ENCODE data around the gene ORAI3.

ORAI3 gene

DNA sequence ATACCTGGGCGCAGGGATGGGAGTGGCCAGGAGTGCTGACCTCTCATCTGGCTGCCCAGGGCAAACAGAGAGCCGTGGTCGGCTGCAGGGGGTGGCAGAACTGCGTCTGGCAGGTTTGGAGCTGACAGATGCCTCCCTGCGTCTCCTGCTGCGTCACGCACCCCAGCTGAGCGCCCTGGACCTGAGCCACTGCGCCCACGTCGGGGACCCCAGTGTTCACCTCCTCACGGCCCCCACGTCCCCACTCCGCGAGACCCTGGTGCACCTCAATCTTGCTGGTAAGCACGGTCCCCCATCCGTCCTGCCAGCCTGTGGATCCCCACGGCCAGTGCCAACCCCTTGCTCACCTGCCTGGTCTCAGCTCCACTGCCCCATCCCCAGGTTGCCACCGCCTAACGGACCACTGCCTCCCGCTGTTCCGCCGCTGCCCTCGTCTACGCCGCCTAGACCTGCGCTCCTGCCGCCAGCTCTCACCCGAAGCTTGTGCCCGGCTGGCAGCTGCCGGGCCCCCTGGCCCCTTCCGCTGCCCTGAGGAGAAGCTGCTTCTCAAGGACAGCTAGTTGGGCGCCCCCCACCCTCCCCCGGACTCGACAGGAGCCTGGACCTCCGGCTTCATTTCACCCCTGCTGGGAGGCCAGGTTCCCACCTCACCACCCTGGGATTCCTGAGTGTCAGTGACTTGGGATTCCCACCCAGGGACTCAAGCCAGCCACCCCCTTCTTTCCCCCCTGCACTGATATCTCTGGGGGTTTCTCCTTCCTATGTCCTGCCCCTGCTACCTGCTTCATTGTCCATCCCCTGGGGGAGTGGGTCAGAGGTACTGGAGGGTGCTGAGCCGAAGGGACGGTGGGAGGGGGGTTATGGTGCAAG is 2.0 kb upstream of the ORAI3 start:
- H3K36me3 ChIP-seq (ENCODE audit: insufficient read depth, low read length) = peaks cover 28% of the 10 kb centered on the region
- H2AFZ ChIP-seq (ENCODE audit: low read depth, low read length) = no peak overlapping the region
- peaks cover 36% of the 10 kb centered on the region for H3K4me1 ChIP-seq (ENCODE audit: insufficient read depth, low read length)
- H3K27me3 ChIP-seq (ENCODE audit: insufficient read depth, low read length) = no peaks in the 10 kb centered on the region
- H3K4me3 ChIP-seq (ENCODE audit: low read length) = no peak overlapping the region
- H3K9me3 ChIP-seq (ENCODE audit: low read length) = peaks cover 2% of the 10 kb centered on the region

DNA sequence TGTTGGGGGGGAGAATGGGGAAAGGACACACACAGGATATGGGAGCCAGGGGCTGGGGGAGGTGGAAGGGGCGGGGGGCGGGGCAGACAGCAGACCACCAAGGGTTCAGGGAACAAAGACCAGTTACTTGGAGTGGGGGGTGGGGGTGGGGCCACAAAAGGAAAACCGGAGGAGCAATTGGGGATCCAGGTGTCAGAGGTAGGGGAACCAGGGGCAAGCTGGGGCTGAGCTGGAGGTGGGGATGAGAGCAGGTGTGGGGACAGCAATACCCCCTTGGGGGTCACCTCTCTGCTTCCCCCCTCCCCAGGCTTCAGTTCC is 1.4 kb upstream of the ORAI3 start:
- peak overlapping the region; percentile 74 for H3K4me3 ChIP-seq (ENCODE audit: low read length)

DNA sequence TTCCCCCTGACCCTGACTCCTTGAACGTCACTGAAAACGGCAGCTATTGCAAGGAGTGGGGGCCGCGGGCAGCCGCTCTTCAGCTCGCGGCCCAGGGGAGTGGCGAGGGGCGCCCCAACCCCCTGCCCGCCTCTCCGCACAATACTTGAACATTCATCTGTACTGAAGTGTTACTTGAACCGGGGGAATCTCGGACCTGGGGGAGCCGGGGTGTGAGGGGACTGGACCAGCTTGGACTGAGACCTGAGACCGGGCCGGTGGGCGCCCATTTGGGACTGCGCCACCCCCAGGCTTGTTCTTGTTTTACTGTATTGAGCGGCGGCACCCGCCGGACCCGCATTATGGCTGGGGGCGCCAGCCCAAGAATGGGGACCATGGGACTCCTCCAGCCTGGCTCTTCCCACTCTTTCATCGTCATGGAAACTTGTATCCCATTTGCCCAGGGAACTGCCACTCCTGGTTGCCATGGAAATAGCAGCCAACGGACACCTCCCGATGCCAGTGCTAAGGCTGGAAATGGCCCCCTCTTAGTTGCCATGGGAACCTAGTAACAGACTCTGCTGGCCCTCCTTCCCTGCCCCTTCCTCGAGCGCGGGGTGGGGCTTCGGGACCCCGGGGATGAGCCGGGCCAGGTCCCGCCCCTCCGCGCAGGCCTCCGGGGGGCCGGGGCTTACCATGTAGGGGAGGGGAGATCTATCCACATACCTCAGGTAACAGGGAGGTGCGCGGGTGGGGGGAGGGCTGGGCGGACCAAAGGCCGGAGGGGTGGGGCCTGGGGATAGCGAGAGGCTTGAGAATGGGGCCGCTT is 805 bp upstream of the ORAI3 start:
- H3K4me3 ChIP-seq (ENCODE audit: low read length) = peak overlapping the region; percentile 74
- peaks cover 19% of the 10 kb centered on the region for H3K36me3 ChIP-seq (ENCODE audit: insufficient read depth, low read length)
- peaks cover 2% of the 10 kb centered on the region for H3K9me3 ChIP-seq (ENCODE audit: low read length)

More for the DNA sequence above, 1.4 kb upstream of the ORAI3 start:
- no peaks in the 10 kb centered on the region for H3K27me3 ChIP-seq (ENCODE audit: insufficient read depth, low read length)
- peak overlapping the region; percentile 41 for H2AFZ ChIP-seq (ENCODE audit: low read depth, low read length)
- peaks cover 2% of the 10 kb centered on the region for H3K9me3 ChIP-seq (ENCODE audit: low read length)
- H3K36me3 ChIP-seq (ENCODE audit: insufficient read depth, low read length) = peaks cover 23% of the 10 kb centered on the region
- peaks cover 31% of the 10 kb centered on the region for H3K4me1 ChIP-seq (ENCODE audit: insufficient read depth, low read length)

DNA sequence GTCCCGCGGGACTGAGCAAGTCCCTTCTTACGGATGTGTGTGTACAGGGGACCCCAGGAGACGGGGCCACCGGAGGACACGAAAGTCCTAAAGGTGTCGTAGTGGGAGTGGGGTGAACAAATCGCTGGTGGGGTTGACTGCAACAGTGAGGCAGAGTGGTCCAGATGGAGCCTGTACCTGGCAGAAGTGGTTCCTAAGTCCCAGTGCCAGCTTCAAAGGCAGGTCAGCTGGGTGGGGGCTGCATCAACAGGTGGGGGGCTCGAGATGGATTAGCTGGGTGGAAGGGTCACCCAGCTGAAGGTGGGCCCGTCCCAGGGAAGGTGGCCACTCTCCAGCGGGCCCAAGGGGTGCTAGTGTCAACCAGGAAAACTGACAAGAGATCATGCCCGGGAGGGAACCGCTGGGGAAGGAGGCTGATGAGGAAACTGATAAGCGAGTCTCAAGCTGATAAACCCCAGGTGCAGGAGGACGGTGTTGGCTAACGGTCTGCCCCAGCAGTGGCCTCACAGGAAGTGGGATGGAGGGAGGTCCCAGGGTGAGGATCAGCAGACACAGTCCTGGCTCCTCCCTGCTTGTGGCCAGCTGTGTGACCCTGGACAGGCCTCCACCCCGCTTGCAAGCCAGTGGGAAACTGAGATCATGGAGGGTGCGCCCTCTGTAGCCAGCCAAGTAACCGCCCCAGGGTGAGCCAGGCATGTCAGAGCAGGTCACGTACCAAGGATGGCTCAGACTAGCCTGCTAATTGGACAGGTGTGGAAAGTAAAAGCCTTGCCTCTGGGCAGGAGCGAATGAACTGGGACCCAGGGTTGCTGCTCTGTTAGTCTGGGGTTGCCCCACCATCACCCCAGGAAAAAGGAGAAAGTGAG is 1.0 kb downstream of the ORAI3 start:
- no peaks in the 10 kb centered on the region for H3K27me3 ChIP-seq (ENCODE audit: insufficient read depth, low read length)
- no peaks in the 10 kb centered on the region for H3K9me3 ChIP-seq (ENCODE audit: low read length)
- peaks cover 31% of the 10 kb centered on the region for H3K4me1 ChIP-seq (ENCODE audit: insufficient read depth, low read length)
- H3K36me3 ChIP-seq (ENCODE audit: insufficient read depth, low read length) = peaks cover 6% of the 10 kb centered on the region
- H3K4me3 ChIP-seq (ENCODE audit: low read length) = peak overlapping the region; percentile 74
- no peak overlapping the region for H2AFZ ChIP-seq (ENCODE audit: low read depth, low read length)

More for the DNA sequence above, 805 bp upstream of the ORAI3 start:
- Histone ChIP-seq H3K27me3 (ENCODE audit: insufficient read depth, low read length) (no peaks in the 10 kb centered on the region), H3K4me1 (ENCODE audit: insufficient read depth, low read length) (peaks cover 31% of the 10 kb centered on the region), H2AFZ (ENCODE audit: low read depth, low read length) (peak overlapping the region; percentile 52)

GRCh38 chr16:30950516-30951065 is 1.7 kb downstream of the ORAI3 start:
- no peaks in the 10 kb centered on the region for H3K27me3 ChIP-seq (ENCODE audit: insufficient read depth, low read length)
- no peak overlapping the region for H2AFZ ChIP-seq (ENCODE audit: low read depth, low read length)

GRCh38 chr16:30951193-30951592 is 2.3 kb downstream of the ORAI3 start:
- H3K27me3 ChIP-seq (ENCODE audit: insufficient read depth, low read length) = no peaks in the 10 kb centered on the region

More at GRCh38 chr16:30950516-30951065, 1.7 kb downstream of the ORAI3 start:
- no peaks in the 10 kb centered on the region for H3K9me3 ChIP-seq (ENCODE audit: low read length)
- peaks cover 31% of the 10 kb centered on the region for H3K4me1 ChIP-seq (ENCODE audit: insufficient read depth, low read length)
- peaks cover 6% of the 10 kb centered on the region for H3K36me3 ChIP-seq (ENCODE audit: insufficient read depth, low read length)
- peak overlapping the region; percentile 74 for H3K4me3 ChIP-seq (ENCODE audit: low read length)

DNA sequence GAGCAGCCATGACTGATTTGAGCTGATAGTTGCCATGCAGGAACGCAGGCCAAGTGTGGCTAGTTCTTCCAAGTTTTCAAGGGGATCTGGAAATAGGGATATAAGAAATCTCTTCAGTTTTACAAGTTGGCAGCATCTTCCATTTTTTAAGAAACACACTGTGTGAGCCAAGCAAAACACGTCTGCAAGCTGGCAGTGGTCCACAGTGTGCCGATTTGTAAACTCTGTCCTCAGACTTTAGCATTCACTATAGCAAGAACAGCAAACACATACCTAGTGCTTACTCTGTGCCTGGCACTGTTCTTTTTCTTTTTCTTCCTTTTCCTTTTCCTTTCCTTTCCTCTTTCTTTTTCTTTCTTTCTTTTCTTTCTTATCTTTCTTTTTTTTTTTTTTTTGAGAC is 2.9 kb downstream of the ORAI3 start:
- Histone ChIP-seq H3K36me3 (ENCODE audit: insufficient read depth, low read length) (peaks cover 3% of the 10 kb centered on the region), H3K4me1 (ENCODE audit: insufficient read depth, low read length) (peaks cover 28% of the 10 kb centered on the region), H2AFZ (ENCODE audit: low read depth, low read length) (no peak overlapping the region), H3K9me3 (ENCODE audit: low read length) (no peaks in the 10 kb centered on the region), H3K27me3 (ENCODE audit: insufficient read depth, low read length) (no peaks in the 10 kb centered on the region), H3K4me3 (ENCODE audit: low read length) (no peak overlapping the region)

More at GRCh38 chr16:30951193-30951592, 2.3 kb downstream of the ORAI3 start:
- H2AFZ ChIP-seq (ENCODE audit: low read depth, low read length) = no peak overlapping the region
- no peak overlapping the region for H3K4me3 ChIP-seq (ENCODE audit: low read length)
- no peaks in the 10 kb centered on the region for H3K9me3 ChIP-seq (ENCODE audit: low read length)
- peaks cover 6% of the 10 kb centered on the region for H3K36me3 ChIP-seq (ENCODE audit: insufficient read depth, low read length)
- H3K4me1 ChIP-seq (ENCODE audit: insufficient read depth, low read length) = peaks cover 31% of the 10 kb centered on the region

- Histone ChIP-seq H3K4me3 (ENCODE audit: low read length) (no peak overlapping the region), H3K36me3 (ENCODE audit: insufficient read depth, low read length) (no peaks in the 10 kb centered on the region), H3K27me3 (ENCODE audit: insufficient read depth, low read length) (no peaks in the 10 kb centered on the region), H3K4me1 (ENCODE audit: insufficient read depth, low read length) (peaks cover 16% of the 10 kb centered on the region), H2AFZ (ENCODE audit: low read depth, low read length) (no peak overlapping the region), H3K9me3 (ENCODE audit: low read length) (no peaks in the 10 kb centered on the region)
These were observed 4.2 kb downstream of the ORAI3 start for GRCh38 chr16:30953111-30953510.

DNA sequence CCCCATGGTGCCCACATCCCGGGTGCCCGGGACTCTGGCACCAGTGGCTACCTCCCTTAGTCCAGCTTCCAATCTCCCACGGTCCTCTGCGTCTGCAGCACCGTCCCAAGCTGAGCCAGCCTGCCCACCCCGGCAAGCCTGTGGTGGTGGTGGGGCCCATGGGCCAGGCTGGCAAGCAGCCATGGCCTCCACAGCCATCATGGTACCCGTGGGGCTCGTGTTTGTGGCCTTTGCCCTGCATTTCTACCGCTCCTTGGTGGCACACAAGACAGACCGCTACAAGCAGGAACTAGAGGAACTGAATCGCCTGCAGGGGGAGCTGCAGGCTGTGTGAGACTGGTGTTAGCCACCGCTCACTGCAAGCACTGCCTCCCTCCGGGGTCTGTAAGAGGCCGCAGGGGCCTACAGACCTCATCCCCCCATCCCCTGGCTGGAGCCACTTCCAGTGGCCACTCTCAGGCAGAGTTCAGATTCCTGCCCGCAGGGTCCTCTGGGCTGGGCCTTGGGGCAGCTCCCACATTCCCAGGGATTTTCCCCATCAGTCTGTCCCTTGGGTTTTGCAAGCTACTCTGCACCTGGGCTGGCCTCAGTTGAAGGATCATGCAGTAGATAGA is 4.8 kb downstream of the ORAI3 start:
- no peaks in the 10 kb centered on the region for H3K36me3 ChIP-seq (ENCODE audit: insufficient read depth, low read length)
- no peaks in the 10 kb centered on the region for H3K27me3 ChIP-seq (ENCODE audit: insufficient read depth, low read length)
- H3K4me3 ChIP-seq (ENCODE audit: low read length) = no peak overlapping the region
- no peaks in the 10 kb centered on the region for H3K9me3 ChIP-seq (ENCODE audit: low read length)
- H3K4me1 ChIP-seq (ENCODE audit: insufficient read depth, low read length) = peaks cover 18% of the 10 kb centered on the region
- no peak overlapping the region for H2AFZ ChIP-seq (ENCODE audit: low read depth, low read length)

DNA sequence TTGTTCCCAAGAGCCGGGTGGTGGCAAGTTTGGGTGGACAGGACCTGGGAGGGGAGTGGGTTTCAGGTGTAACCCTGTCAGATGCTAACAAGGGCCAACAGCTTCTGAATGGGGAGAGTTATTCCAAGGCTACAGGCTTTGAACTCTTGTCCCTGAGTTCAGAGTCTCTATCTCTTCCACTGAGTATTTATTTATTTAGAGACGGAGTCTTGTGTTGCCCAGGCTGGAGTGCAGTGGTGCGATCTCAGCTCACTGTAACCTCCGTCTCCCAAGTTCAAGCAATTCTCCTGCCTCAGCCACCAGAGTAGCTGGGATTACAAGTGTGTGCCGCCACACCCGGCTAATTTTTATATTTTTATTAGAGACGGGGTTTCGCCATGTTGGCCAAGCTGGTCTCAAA is 6.1 kb downstream of the ORAI3 start:
- Histone ChIP-seq H3K4me3 (ENCODE audit: low read length) (no peak overlapping the region), H3K4me1 (ENCODE audit: insufficient read depth, low read length) (peaks cover 18% of the 10 kb centered on the region), H2AFZ (ENCODE audit: low read depth, low read length) (no peak overlapping the region), H3K27me3 (ENCODE audit: insufficient read depth, low read length) (no peaks in the 10 kb centered on the region), H3K9me3 (ENCODE audit: low read length) (no peaks in the 10 kb centered on the region), H3K36me3 (ENCODE audit: insufficient read depth, low read length) (peaks cover 13% of the 10 kb centered on the region)

GRCh38 chr16:30956601-30957455 is 8.0 kb downstream of the ORAI3 start:
- Histone ChIP-seq H3K4me1 (ENCODE audit: insufficient read depth, low read length) (peaks cover 8% of the 10 kb centered on the region), H3K27me3 (ENCODE audit: insufficient read depth, low read length) (no peaks in the 10 kb centered on the region), H2AFZ (ENCODE audit: low read depth, low read length) (peak overlapping the region; percentile 68), H3K36me3 (ENCODE audit: insufficient read depth, low read length) (peaks cover 31% of the 10 kb centered on the region), H3K9me3 (ENCODE audit: low read length) (no peaks in the 10 kb centered on the region), H3K4me3 (ENCODE audit: low read length) (peak overlapping the region; percentile 67)
